Measurements from ENCODE around the gene SSNA1.
A peak's percentile ranks its signal among the peaks of the same experiment; 100 is the strongest.

The SSNA1 gene, protein sequence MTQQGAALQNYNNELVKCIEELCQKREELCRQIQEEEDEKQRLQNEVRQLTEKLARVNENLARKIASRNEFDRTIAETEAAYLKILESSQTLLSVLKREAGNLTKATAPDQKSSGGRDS

DNA sequence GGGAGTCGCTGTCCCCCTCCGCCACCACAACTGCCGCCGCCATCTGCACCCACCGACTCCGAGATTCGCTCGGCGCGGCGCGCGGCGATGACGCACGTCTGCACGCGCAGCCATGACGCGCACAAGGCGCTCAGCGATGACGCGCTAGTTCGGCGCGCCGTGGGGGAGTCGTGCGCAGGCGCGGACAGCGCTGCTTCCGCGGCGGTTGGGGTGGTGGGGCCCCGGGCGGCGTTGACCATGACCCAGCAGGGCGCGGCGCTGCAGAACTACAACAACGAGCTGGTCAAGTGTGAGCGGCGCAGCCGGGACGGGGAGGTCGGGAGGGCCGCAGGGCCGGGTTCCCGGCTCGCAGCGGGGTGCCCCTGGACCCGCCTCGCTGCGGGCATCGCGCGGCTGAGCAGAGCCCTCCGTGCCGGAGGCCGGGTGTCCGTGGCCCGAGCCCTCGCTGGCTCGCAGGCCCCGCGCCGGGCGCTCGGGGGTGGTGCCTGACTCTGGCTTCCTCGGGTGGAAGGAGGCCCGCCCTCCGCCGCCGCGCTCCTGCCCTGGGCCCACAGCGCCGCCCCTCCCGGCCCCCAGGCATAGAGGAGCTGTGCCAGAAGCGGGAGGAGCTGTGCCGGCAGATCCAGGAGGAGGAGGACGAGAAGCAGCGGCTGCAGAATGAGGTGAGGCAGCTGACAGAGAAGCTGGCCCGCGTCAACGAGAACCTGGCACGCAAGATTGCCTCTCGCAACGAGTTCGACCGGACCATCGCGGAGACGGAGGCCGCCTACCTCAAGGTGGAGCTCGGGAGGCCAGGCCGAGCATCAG is at the start of gene SSNA1, which contains the start of gene ANAPC2:
Gene SSNA1 (plus strand): TSS at position 187 of the 807 bp plus-strand sequence. CDS start 51 bp downstream, at position 238.
Gene ANAPC2 (minus strand): TSS at position 71 of the 807 bp plus-strand sequence. CDS start 28 bp downstream, at position 43.
- DNase-seq: peak; percentile 30 to 95 (median 90)

DNA sequence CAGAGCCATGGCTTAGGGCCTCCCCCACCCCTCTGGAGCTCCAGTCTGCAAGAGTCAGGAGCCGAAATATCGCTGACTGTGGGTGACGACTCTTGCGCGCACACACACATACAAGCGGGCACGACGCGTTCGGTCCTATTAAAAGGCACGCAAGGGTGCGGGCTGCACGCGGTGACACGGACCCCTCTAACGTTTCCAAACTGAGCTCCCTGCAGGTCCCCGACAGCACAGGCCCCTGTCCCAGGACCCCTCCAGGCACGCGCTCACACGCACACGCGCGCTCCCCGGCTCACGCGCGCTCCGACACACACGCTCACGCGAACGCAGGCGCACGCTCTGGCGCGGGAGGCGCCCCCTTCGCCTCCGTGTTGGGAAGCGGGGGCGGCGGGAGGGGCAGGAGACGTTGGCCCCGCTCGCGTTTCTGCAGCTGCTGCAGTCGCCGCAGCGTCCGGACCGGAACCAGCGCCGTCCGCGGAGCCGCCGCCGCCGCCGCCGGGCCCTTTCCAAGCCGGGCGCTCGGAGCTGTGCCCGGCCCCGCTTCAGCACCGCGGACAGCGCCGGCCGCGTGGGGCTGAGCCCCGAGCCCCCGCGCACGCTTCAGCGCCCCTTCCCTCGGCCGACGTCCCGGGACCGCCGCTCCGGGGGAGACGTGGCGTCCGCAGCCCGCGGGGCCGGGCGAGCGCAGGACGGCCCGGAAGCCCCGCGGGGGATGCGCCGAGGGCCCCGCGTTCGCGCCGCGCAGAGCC is 49.6 kb upstream of the SSNA1 start, which contains the start of gene GRIN1:
Gene GRIN1 (plus strand): TSS at position 433 of the 746 bp plus-strand sequence. CDS start 333 bp downstream, outside the sequence.
- peak in 30 of 58 donors; percentile 26 to 84 (median 62) for DNase-seq

GRCh38 chr9:137139468-137140150 is 48.9 kb upstream of the SSNA1 start:
- DNase-seq: no peak

- DNase-seq: peak in 39 of 58 donors; percentile 23 to 82 (median 53)
Measured at GRCh38 chr9:137140151-137141012, 48.1 kb upstream of the SSNA1 start.

GRCh38 chr9:137141050-137141810 is 47.2 kb upstream of the SSNA1 start:
- no peak for DNase-seq

GRCh38 chr9:137141976-137142936 is 46.2 kb upstream of the SSNA1 start:
- no peak for DNase-seq

DNA sequence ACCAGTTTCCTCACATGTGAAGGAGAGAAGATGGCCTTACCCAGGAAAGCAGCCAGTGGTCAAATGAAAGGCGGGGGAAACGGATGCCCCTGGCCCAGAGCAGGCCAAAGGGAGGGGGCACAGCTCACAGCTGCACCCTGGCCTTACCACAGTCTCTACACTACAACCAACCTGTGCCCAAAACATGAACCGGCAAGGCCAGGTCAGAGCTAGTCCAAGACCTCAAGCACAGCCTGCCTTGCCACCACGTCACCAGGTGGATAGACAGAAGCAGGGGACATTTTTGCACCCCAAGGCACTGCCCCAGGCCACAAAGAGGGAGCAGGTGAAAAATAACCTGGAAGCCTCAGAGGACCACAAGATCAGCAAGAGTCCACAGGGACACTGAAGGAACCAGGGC is 45.0 kb upstream of the SSNA1 start:
- no peak for DNase-seq

DNA sequence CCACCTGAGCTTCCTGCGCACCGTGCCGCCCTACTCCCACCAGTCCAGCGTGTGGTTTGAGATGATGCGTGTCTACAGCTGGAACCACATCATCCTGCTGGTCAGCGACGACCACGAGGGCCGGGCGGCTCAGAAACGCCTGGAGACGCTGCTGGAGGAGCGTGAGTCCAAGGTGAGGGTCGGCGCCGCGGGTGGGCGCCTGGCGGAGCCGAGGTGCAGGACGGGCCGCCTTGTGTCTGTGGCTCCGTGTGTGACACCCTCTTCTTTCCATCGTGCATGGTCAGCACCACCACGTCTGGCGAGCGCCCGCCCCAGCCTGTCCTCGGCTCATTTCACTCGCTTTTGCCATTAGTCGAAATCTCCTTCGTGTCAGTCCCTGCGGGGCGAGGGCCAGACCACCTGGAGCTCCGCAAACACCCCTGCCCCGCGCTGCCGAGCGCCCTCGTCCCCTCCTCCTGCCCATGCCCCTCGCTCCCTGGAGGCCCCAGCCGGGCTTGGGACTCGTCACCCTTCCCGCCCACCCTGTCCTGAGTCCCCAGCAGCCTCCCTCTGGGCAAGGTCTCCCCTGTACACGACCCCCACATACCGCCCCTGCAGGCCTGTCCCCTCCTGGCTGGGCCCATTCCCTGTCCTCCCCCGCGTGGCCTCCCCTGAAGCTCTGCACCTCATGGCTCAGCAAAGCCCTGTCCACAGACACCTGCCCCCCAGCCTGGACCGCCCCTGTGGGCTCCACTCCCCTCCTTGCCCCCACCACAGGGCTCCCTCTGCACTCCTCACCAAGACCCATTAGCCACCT is 42.5 kb upstream of the SSNA1 start:
- DNase-seq: no peak

GRCh38 chr9:137146527-137146918 is 42.0 kb upstream of the SSNA1 start:
- DNase-seq: no peak

- no peak for DNase-seq
Measured at GRCh38 chr9:137147091-137147792, 41.2 kb upstream of the SSNA1 start.

DNA sequence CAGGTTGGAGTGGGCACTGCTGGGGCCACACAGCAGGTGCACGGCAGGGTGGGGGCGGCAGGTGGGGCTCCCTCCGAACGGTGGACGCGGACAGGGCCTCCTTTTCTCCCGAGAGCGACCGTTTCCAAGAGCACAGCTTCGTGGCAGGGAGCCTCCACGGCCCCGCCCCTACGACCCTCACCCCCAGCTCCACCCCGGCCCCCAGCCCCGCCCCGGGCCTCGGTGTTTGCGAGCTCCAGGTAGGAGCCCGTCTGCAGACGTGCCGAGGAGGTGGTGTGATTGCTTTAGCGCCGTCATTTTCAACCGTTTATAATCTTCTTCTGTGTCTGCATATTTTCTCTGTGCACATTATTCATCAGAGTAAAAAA is 40.7 kb upstream of the SSNA1 start:
- no peak for DNase-seq

DNA sequence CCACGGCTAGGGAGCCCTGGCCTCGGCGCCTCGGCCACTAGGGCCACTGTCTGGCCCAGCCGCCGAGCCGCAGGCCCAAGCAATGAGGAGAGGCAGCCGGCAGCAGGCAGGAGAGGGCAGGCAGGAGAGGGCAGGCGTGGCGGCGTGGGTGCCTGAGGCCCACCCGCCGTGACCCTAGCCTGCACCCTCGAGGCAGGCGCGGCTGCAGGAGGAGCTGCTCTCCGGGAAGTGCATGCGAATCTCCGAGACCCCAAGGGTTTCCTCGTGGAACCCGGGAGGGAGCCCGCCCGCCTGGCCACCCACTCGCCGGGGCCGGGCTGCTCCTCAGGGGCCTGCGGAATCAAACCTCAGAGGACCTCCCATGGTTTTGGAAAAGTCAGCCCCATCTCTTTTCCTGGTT is 40.2 kb upstream of the SSNA1 start:
- DNase-seq: no peak

- DNase-seq: no peak
Measured at GRCh38 chr9:137148661-137149060, 39.8 kb upstream of the SSNA1 start.

GRCh38 chr9:137149363-137149762 is 39.1 kb upstream of the SSNA1 start:
- DNase-seq: no peak

DNA sequence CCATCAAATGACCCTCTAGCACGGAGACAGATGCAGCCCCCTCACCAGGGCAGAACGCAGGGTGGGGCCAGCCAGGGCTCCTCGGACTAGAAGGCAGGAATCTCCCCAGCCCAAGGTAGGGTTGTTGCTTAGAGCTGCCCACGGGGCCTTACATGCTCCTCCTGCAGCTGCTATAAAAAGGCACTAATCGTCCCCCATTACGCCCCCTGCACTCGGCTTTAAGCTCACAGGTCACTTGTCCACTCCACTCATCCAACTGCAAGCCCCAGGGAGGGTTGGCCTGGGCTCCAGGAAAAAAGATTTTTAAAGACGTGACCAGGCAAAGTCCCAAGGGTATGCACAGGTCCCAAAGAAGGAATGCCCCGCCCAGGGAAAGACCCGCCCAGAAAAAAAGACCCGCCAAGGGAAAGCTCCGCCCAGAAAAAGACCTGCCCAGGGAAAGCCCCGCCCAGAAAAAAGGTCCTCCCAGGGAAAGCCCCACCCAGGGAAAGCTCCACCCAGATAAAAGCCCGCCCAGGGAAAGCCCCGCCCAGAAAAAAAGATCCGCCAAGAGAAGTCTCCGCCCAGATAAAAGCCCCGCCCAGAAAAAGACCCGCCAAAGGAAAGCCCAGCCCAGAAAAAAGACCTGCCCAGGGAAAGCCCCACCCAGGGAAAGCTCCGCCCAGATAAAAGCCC is 38.4 kb upstream of the SSNA1 start:
- DNase-seq: no peak

All from anterior cingulate cortex (tissue), 58 donors.